HEK293T (cell line): ENCODE data around the gene CASP12.

Source experiments
- CTCF ChIA-PET: fragments of 350-600 bp; formaldehyde crosslinking; extraction: SDS; loops from one replicate; lab custom pipeline; 2021; ENCODE audit warnings: antibody characterized with exemption, inconsistent platforms; lab: Yijun Ruan, JAX
- POLR2A ChIA-PET: fragments of 350-600 bp; formaldehyde crosslinking; extraction: SDS; loops from one replicate; lab custom pipeline; 2020; ENCODE audit warnings: antibody characterized with exemption, inconsistent platforms; lab: Yijun Ruan, JAX
- DNase-seq: peaks from one replicate; pipeline ENCODE4 v3.0.0; 2012; ENCODE audit warnings: mixed read lengths; ENCODE audit errors: extremely low spot score
- ARNT ChIP-seq: fragments of 450-650 bp; IDR thresholded peaks from 2 replicates; pipeline ENCODE4 v1.6.1; 2017; ENCODE audit warnings: mild to moderate bottlenecking
- BHLHE40 ChIP-seq: fragments of 450-650 bp; IDR thresholded peaks from 2 replicates; pipeline ENCODE4 v1.6.1; 2016; ENCODE audit warnings: mild to moderate bottlenecking, moderate library complexity, borderline replicate concordance
- CTBP1 ChIP-seq: fragments of 450-650 bp; IDR thresholded peaks from 2 replicates; pipeline ENCODE4 v1.6.1; 2016; ENCODE audit warnings: borderline replicate concordance
- ELF4 ChIP-seq: fragments of 450-650 bp; IDR thresholded peaks from 2 replicates; pipeline ENCODE4 v1.6.1; 2017; ENCODE audit warnings: antibody characterized with exemption
- FOXA1 ChIP-seq: fragments of 450-650 bp; IDR thresholded peaks from 2 replicates; pipeline ENCODE4 v1.6.1; 2016; ENCODE audit warnings: mild to moderate bottlenecking
- FOXK2 ChIP-seq: fragments of 450-650 bp; IDR thresholded peaks from 2 replicates; pipeline ENCODE4 v1.6.1; 2016; ENCODE audit warnings: mild to moderate bottlenecking
- FOXM1 ChIP-seq: fragments of 450-650 bp; IDR thresholded peaks from 2 replicates; pipeline ENCODE4 v1.6.1; 2017; ENCODE audit warnings: mild to moderate bottlenecking, borderline replicate concordance
- HDGF ChIP-seq: fragments of 450-650 bp; IDR thresholded peaks from 2 replicates; pipeline ENCODE4 v1.6.1; 2017; ENCODE audit warnings: antibody characterized with exemption, borderline replicate concordance
- L3MBTL2 ChIP-seq: fragments of 450-650 bp; conservative IDR thresholded peaks from 2 replicates; pipeline ENCODE4 v1.6.1; 2016; ENCODE audit warnings: mild to moderate bottlenecking
- LEF1 ChIP-seq: fragments of 450-650 bp; IDR thresholded peaks from 2 replicates; pipeline ENCODE4 v1.6.1; 2017; ENCODE audit warnings: mild to moderate bottlenecking, borderline replicate concordance
- NFRKB ChIP-seq: fragments of 450-650 bp; IDR thresholded peaks from 2 replicates; pipeline ENCODE4 v1.6.1; 2016; ENCODE audit warnings: mild to moderate bottlenecking, moderate library complexity
- PKNOX1 ChIP-seq: fragments of 450-650 bp; IDR thresholded peaks from 2 replicates; pipeline ENCODE4 v1.6.1; 2016
- SP1 ChIP-seq: fragments of 450-650 bp; IDR thresholded peaks from 2 replicates; pipeline ENCODE4 v1.6.1; 2017
- SUZ12 ChIP-seq: fragments of 450-650 bp; IDR thresholded peaks from 2 replicates; pipeline ENCODE4 v1.6.1; 2016; ENCODE audit warnings: mild to moderate bottlenecking
- TARDBP ChIP-seq: fragments of 450-650 bp; IDR thresholded peaks from 2 replicates; pipeline ENCODE4 v1.6.1; 2016
- ZNF384 ChIP-seq: fragments of 450-650 bp; IDR thresholded peaks from 2 replicates; pipeline ENCODE4 v1.6.1; 2016

The CASP12 gene

GRCh38 chr11:104853276-104853675 is 45.0 kb downstream of the CASP12 start:
- POLR2A ChIA-PET = no interaction called here

GRCh38 chr11:104852811-104853210 is 45.4 kb downstream of the CASP12 start:
- TF ChIP-seq NFRKB (no peak), CTBP1 (no peak), FOXM1 (no peak), LEF1 (no peak), FOXA1 (no peak), SP1 (no peak), BHLHE40 (no peak), L3MBTL2 (no peak), ELF4 (no peak), ARNT (no peak), PKNOX1 (no peak), HDGF (no peak), FOXK2 (no peak), SUZ12 (no peak), TARDBP (no peak), ZNF384 (no peak)
- ChIA-PET CTCF (no interaction called here), POLR2A (no interaction called here)
- no peak for DNase-seq

More at GRCh38 chr11:104853276-104853675, 45.0 kb downstream of the CASP12 start:
- DNase-seq = no peak
- CTCF ChIA-PET = no interaction called here
- TF ChIP-seq FOXM1 (no peak), HDGF (no peak), L3MBTL2 (no peak), ARNT (no peak)

- DNase-seq = no peak
- POLR2A ChIA-PET = no interaction called here
- CTCF ChIA-PET = no interaction called here
- no peak for TF ChIP-seq ARNT
- no peak for TF ChIP-seq FOXK2
- no peak for TF ChIP-seq CTBP1
- TF ChIP-seq L3MBTL2 = no peak
- no peak for TF ChIP-seq ZNF384
- no peak for TF ChIP-seq SP1
- no peak for TF ChIP-seq SUZ12
- TF ChIP-seq NFRKB = no peak
- no peak for TF ChIP-seq FOXA1
- no peak for TF ChIP-seq PKNOX1
Observed at GRCh38 chr11:104846216-104846615, 52.0 kb downstream of the CASP12 start.

GRCh38 chr11:104844451-104844850 is 53.8 kb downstream of the CASP12 start:
- no peak for DNase-seq
- ChIA-PET CTCF (no interaction called here), POLR2A (no interaction called here)

GRCh38 chr11:104843150-104843836 is 55.0 kb downstream of the CASP12 start:
- ChIA-PET POLR2A (no interaction called here), CTCF (no interaction called here)
- DNase-seq = no peak
- TF ChIP-seq PKNOX1 (no peak), ELF4 (no peak), NFRKB (no peak), BHLHE40 (no peak), LEF1 (no peak), FOXK2 (no peak), ARNT (no peak), CTBP1 (no peak), TARDBP (no peak)

More at GRCh38 chr11:104844451-104844850, 53.8 kb downstream of the CASP12 start:
- no peak for TF ChIP-seq ELF4
- no peak for TF ChIP-seq ARNT
- TF ChIP-seq LEF1 = no peak
- TF ChIP-seq ZNF384 = no peak
- TF ChIP-seq L3MBTL2 = no peak
- no peak for TF ChIP-seq FOXM1
- no peak for TF ChIP-seq HDGF
- TF ChIP-seq NFRKB = no peak
- no peak for TF ChIP-seq CTBP1
- TF ChIP-seq SP1 = no peak
- TF ChIP-seq PKNOX1 = no peak
- TF ChIP-seq TARDBP = no peak
- no peak for TF ChIP-seq FOXA1
- TF ChIP-seq BHLHE40 = no peak
- TF ChIP-seq FOXK2 = no peak
- no peak for TF ChIP-seq SUZ12

GRCh38 chr11:104841973-104842525 is 56.2 kb downstream of the CASP12 start:
- DNase-seq = no peak

More at GRCh38 chr11:104841973-104842525, 56.2 kb downstream of the CASP12 start:
- TF ChIP-seq HDGF (no peak), ARNT (no peak), FOXK2 (no peak)
- ChIA-PET CTCF (no interaction called here), POLR2A (no interaction called here)
